GM12878 (cell line): ENCODE measurements around the gene C16orf78. TPM values are rescaled to one million over a fixed set of nuclear protein-coding genes. Genes with fewer than 3 reads are reported as not detected.

ENCODE experiments used
- ATAC-seq: fragments of 200-7000 bp; cut with Tn5 transposase; 3 replicates; pipeline ENCODE4 v1.9.1; 2020; ENCODE audit warnings: mild to moderate bottlenecking, moderate library complexity
- BruUV-seq: library from RNA; stranded (reverse); fragments of 400-500 nt; replicated peaks from 2 replicates; lab custom pipeline; 2021; lab: Mats Ljungman, UMichigan
- CTCF ChIA-PET: fragments of 300-600 bp; sonication (Branson Sonifier 250); formaldehyde crosslinking; extraction: SDS; loops from one replicate; lab custom pipeline; 2021; ENCODE audit warnings: inconsistent platforms; lab: Yijun Ruan, JAX
- POLR2A ChIA-PET: fragments of 350-600 bp; formaldehyde crosslinking; extraction: SDS; loops from one replicate; lab custom pipeline; 2021; ENCODE audit warnings: inconsistent platforms; lab: Charles Lee
- RAD21 ChIA-PET: fragments of 300-600 bp; sonication (Branson Sonifier 250); formaldehyde crosslinking; loops from one replicate; lab custom pipeline; 2023; ENCODE audit warnings: antibody characterized with exemption; ENCODE audit not compliant: unreplicated experiment; lab: Charles Lee
- SMC1A ChIA-PET: fragments of 300-600 bp; sonication (Branson Sonifier 250); formaldehyde crosslinking; loops from one replicate; lab custom pipeline; 2023; ENCODE audit not compliant: unreplicated experiment, uncharacterized antibody; lab: Charles Lee
- DNase-seq: peaks from one replicate; pipeline ENCODE4 v3.0.0-alpha.2; 2011; ENCODE audit warnings: low read depth, low spot score
- FAIRE-seq: peaks from 3 replicates; lab custom pipeline; 2011; peaks lifted over from hg19 to GRCh38; lab: Jason Lieb, UNC
- H2AFZ ChIP-seq: 2 replicates; pipeline ENCODE4 v1.6.0; 2011; ENCODE audit warnings: low read depth, low read length, control low read depth; ENCODE audit not compliant: control insufficient read depth
- H3K27ac ChIP-seq: 2 replicates; pipeline ENCODE4 v1.5.1; 2011; ENCODE audit warnings: control low read depth; ENCODE audit not compliant: control insufficient read depth, insufficient read depth
- H3K27me3 ChIP-seq, 2 experiments: replicated peaks in 1 of 2; 2 replicates each; pipeline versions ENCODE4 v1.6.0 to v1.6.1; 2011; ENCODE audit warnings: low read length in 1 of 2; ENCODE audit not compliant: control insufficient read depth in 2 of 2, insufficient read depth in 2 of 2
- H3K36me3 ChIP-seq, 2 experiments: 2 replicates each; pipeline ENCODE4 v1.5.1; 2011; ENCODE audit warnings: low read length in 1 of 2; ENCODE audit not compliant: control insufficient read depth in 2 of 2, insufficient read depth in 2 of 2
- H3K4me1 ChIP-seq: 2 replicates; pipeline ENCODE4 v1.6.1; 2011; ENCODE audit warnings: mild to moderate bottlenecking, low read length, moderate library complexity, mixed read lengths; ENCODE audit not compliant: control insufficient read depth, insufficient read depth
- H3K4me2 ChIP-seq: 2 replicates; pipeline ENCODE4 v1.6.0; 2011; ENCODE audit warnings: control low read depth; ENCODE audit not compliant: control insufficient read depth, insufficient read depth
- H3K4me3 ChIP-seq: fragments of 200-600 bp; sonication (generic); 2 replicates; pipeline ENCODE4 v1.5.1; 2016
- H3K79me2 ChIP-seq: 2 replicates; pipeline ENCODE4 v1.6.0; 2011; ENCODE audit warnings: low read length; ENCODE audit not compliant: control insufficient read depth, insufficient read depth
- H3K9ac ChIP-seq: 2 replicates; pipeline ENCODE4 v1.8.0; 2011; ENCODE audit warnings: low read length, control low read depth, mixed read lengths; ENCODE audit not compliant: control insufficient read depth, insufficient read depth
- H3K9me3 ChIP-seq: replicated peaks from 3 replicates; pipeline ENCODE4 v1.5.1; 2011; ENCODE audit warnings: mild to moderate bottlenecking, low read length; ENCODE audit not compliant: control insufficient read depth, insufficient read depth
- H4K20me1 ChIP-seq: 2 replicates; pipeline ENCODE4 v1.6.0; 2011; ENCODE audit not compliant: control insufficient read depth, insufficient read depth
- CTCF ChIP-seq, 3 experiments: IDR thresholded peaks in 2 of 3; conservative IDR thresholded peaks in 1 of 3; 2 replicates each; pipeline ENCODE4 v1.5.1; 2011; ENCODE audit warnings: low read depth in 3 of 3, low read length in 3 of 3, mild to moderate bottlenecking in 3 of 3, control low read depth in 2 of 3, moderate library complexity in 2 of 3, inconsistent platforms in 1 of 3, mixed read lengths in 1 of 3; ENCODE audit not compliant: control insufficient read depth in 2 of 3, insufficient read depth in 1 of 3; ENCODE audit errors: extremely low read depth in 1 of 3
- E2F8 ChIP-seq: fragments of 450-650 bp; IDR thresholded peaks from 2 replicates; pipeline ENCODE4 v1.6.1; 2018; ENCODE audit warnings: mild to moderate bottlenecking, low read depth, moderate library complexity; ENCODE audit not compliant: partially characterized antibody
- EZH2 ChIP-seq: IDR thresholded peaks from 2 replicates; pipeline ENCODE4 v1.6.1; 2012; ENCODE audit warnings: low read depth, mild to moderate bottlenecking, control low read depth, inconsistent platforms, low read length, borderline replicate concordance; ENCODE audit not compliant: control insufficient read depth
- GATAD2B ChIP-seq: fragments of 450-650 bp; conservative IDR thresholded peaks from 2 replicates; pipeline ENCODE4 v1.6.1; 2017; ENCODE audit warnings: low read depth, mild to moderate bottlenecking, moderate library complexity
- IRF3 ChIP-seq: fragments of 450-650 bp; IDR thresholded peaks from 2 replicates; pipeline ENCODE4 v1.6.1; 2014; ENCODE audit warnings: mild to moderate bottlenecking
- NKRF ChIP-seq: fragments of 450-650 bp; conservative IDR thresholded peaks from 2 replicates; pipeline ENCODE4 v1.6.1; 2017; ENCODE audit warnings: mild to moderate bottlenecking, moderate library complexity
- POLR2AphosphoS5 ChIP-seq: IDR thresholded peaks from 2 replicates; pipeline ENCODE4 v1.6.1; 2011; ENCODE audit warnings: mild to moderate bottlenecking, low read length, inconsistent platforms
- WGBS: methylation state at CpG from one replicate; pipeline ENCODE4 v1.1.6; 2016; ENCODE audit warnings: low lambda C conversion rate; ENCODE audit not compliant: insufficient replicate concordance, insufficient coverage; ENCODE audit errors: missing lambda C conversion rate; 5-methylcytosine and 5-hydroxymethylcytosine counted together
- in situ Hi-C: fragments of 300-500 bp; cut with MboI; formaldehyde crosslinking; loops from 9 replicates; pipeline ENCODE4 v1.14.3; 2018; ENCODE audit warnings: mixed read lengths
- intact Hi-C: fragments of 100-400 bp; cut with micrococcal nuclease; formaldehyde crosslinking; loops from one replicate; pipeline ENCODE4 v1.14.2; 2022; ENCODE audit not compliant: unreplicated experiment
- polyA plus RNA-seq, 11 experiments: library from polyadenylated mRNA; depleted of rRNA in 4 of 11; unstranded in 6 of 11; stranded (reverse) in 5 of 11; fragments of >200 nt; fragmentation: Nextera tagmentation in 4 of 11; fragmentation: Illumina TruSeq in 1 of 11; extraction: Ambion mirVana in 4 of 11; extraction: Trizol in 1 of 11; gene quantifications; 1 replicate in 1 of 11; 2 replicates in 10 of 11; pipeline versions ENCODE4 v1.2.1 to v1.2.3, GENCODE V29; 2011 to 2016; ENCODE audit warnings: inconsistent platforms in 2 of 11, missing spikeins in 2 of 11, low read depth in 1 of 11
- total RNA-seq, 4 experiments: library from RNA; depleted of rRNA in 3 of 4; stranded (reverse); fragments of >200 nt in 3 of 4; fragmentation: Illumina TruSeq in 1 of 4; extraction: Trizol in 1 of 4; gene quantifications; 2 replicates each; pipeline versions ENCODE4 v1.2.1 to v1.2.3, GENCODE V29; 2013 to 2021

C16orf78 gene
- total and polyA plus RNA-seq, 10 of the 15 experiments (the other 5 are each of a cell fraction or from before 2014, with no cell fraction given), result not detected

GRCh38 chr16:49337814-49338350 is 35.7 kb upstream of the C16orf78 start (continued):
- no peak for TF ChIP-seq CTCF (IDR thresholded peaks at IDR 0.05 in 2 of 3, conservative IDR thresholded peaks at IDR 0.05 in 1 of 3; ENCODE audit: control insufficient read depth in 2 of 3, extremely low read depth in 1 of 3, insufficient read depth in 1 of 3, low read depth in 3 of 3, low read length in 3 of 3)
- TF ChIP-seq IRF3, result no peak
- TF ChIP-seq NKRF, result no peak

GRCh38 chr16:49338611-49339265 is 34.9 kb upstream of the C16orf78 start:
- H3K4me1 ChIP-seq, result no peaks in the 10 kb centered on the region
- SMC1A ChIA-PET, result no interaction called here
- H3K27me3 ChIP-seq, result no peaks in the 10 kb centered on the region; a peak in 1 of 4 replicates
- no peaks in the 10 kb centered on the region for H3K9me3 ChIP-seq
- intact Hi-C loops (no loop called here), in situ Hi-C loops (no loop called here)
- H2AFZ ChIP-seq, result no peak overlapping the region
- H3K4me2 ChIP-seq, result no peak overlapping the region
- H3K79me2 ChIP-seq, result no peaks in the 10 kb centered on the region
- 20% methylated on average over 10 of the region's 10 CpGs for WGBS
- CTCF ChIA-PET, result no interaction called here
- no peak overlapping the region for H3K9ac ChIP-seq
- no peak overlapping the region for H3K27ac ChIP-seq
- FAIRE-seq (no peak), DNase-seq (no peak), ATAC-seq (no peak)
- BruUV-seq, result no TSS peak
- POLR2A ChIA-PET, result no interaction called here
- H4K20me1 ChIP-seq, result no peaks in the 10 kb centered on the region
- no peak overlapping the region for H3K4me3 ChIP-seq
- H3K36me3 ChIP-seq, result no peaks in the 10 kb centered on the region
- RAD21 ChIA-PET, result no interaction called here
- TF ChIP-seq EZH2 (no peak), E2F8 (no peak), CTCF (IDR thresholded peaks at IDR 0.05 in 2 of 3, conservative IDR thresholded peaks at IDR 0.05 in 1 of 3; ENCODE audit: control insufficient read depth in 2 of 3, extremely low read depth in 1 of 3, insufficient read depth in 1 of 3, low read depth in 3 of 3, low read length in 3 of 3) (no peak), GATAD2B (no peak), POLR2AphosphoS5 (no peak)
